Testis (tissue), 2 donors: Measurements from ENCODE around the gene ARL5A.

ENCODE experiments used
- CTCF ChIP-seq, 3 experiments: fragments of 450-650 bp in 2 of 3; fragments of 200-600 bp in 1 of 3; sonication (generic) in 1 of 3; IDR thresholded peaks; one replicate each; pipeline ENCODE4 v1.5.1; 2016 to 2019; ENCODE audit warnings: antibody characterized with exemption in 3 of 3, mild to moderate bottlenecking in 2 of 3, moderate library complexity in 1 of 3
- POLR2A ChIP-seq: fragments of 450-650 bp; IDR thresholded peaks from one replicate; pipeline ENCODE4 v1.6.1; 2017; ENCODE audit warnings: antibody characterized with exemption, mild to moderate bottlenecking, moderate library complexity

- no peak for TF ChIP-seq POLR2A
- TF ChIP-seq CTCF (IDR thresholded peaks at IDR 0.05) = no peak
Measured at GRCh38 chr2:151795646-151796240, 32.5 kb downstream of the ARL5A start.
